HepG2 (cell line): ENCODE measurements around the gene ARL9. TPM values are rescaled to one million over a fixed set of nuclear protein-coding genes. Genes with fewer than 3 reads are reported as not detected.

Experiments
- ATAD3A ChIP-seq: sonication (generic); formaldehyde crosslinking; IDR thresholded peaks from 2 replicates; pipeline ENCODE4 v1.4.0; 2020; ENCODE audit warnings: missing genetic modification reagents
- HOXA3 ChIP-seq: sonication (generic); formaldehyde crosslinking; IDR thresholded peaks from 2 replicates; pipeline ENCODE4 v1.5.0; 2020; ENCODE audit warnings: missing genetic modification reagents
- HOXA5 ChIP-seq: sonication (generic); formaldehyde crosslinking; IDR thresholded peaks from 2 replicates; pipeline ENCODE4 v1.4.0; 2020; ENCODE audit warnings: missing genetic modification reagents
- MZF1 ChIP-seq: sonication (generic); formaldehyde crosslinking; IDR thresholded peaks from 2 replicates; pipeline ENCODE4 v1.8.1; 2023; ENCODE audit warnings: mild to moderate bottlenecking, missing genetic modification reagents, borderline replicate concordance
- PCBP1 ChIP-seq: fragments of 200-400 bp; formaldehyde crosslinking; IDR thresholded peaks from 2 replicates; pipeline ENCODE4 v1.6.1; 2017; ENCODE audit warnings: mild to moderate bottlenecking, low read depth, low read length, borderline replicate concordance
- YEATS2 ChIP-seq: sonication (generic); formaldehyde crosslinking; IDR thresholded peaks from 2 replicates; pipeline ENCODE4 v1.4.0; 2020; ENCODE audit warnings: missing genetic modification reagents, borderline replicate concordance
- ZKSCAN1 ChIP-seq: fragments of 150-350 bp; IDR thresholded peaks from 2 replicates; pipeline ENCODE4 v1.6.1; 2014; ENCODE audit warnings: low read length
- ZMYM4 ChIP-seq: sonication (generic); formaldehyde crosslinking; IDR thresholded peaks from 2 replicates; pipeline ENCODE4 v1.8.1; 2023; ENCODE audit warnings: mild to moderate bottlenecking, missing genetic modification reagents
- ZNF235 ChIP-seq: sonication (generic); formaldehyde crosslinking; IDR thresholded peaks from 2 replicates; pipeline ENCODE4 v1.8.1; 2023; ENCODE audit warnings: mild to moderate bottlenecking, missing genetic modification reagents, borderline replicate concordance
- polyA plus RNA-seq, 8 experiments: library from polyadenylated mRNA; depleted of rRNA in 3 of 8; stranded (reverse) in 7 of 8; unstranded in 1 of 8; fragments of >200 nt; fragmentation: Illumina TruSeq in 4 of 8; extraction: Trizol in 4 of 8; gene quantifications; 2 replicates each; pipeline versions ENCODE4 v1.2.1 to v1.2.3, GENCODE V29; 2011 to 2016; ENCODE audit warnings: low read depth in 4 of 8, missing spikeins in 1 of 8, mixed read lengths in 1 of 8; ENCODE audit not compliant: insufficient read depth in 1 of 8
- total RNA-seq, 5 experiments: library from RNA; depleted of rRNA; stranded (reverse); fragments of >200 nt; fragmentation: Illumina TruSeq; extraction: Trizol; gene quantifications; 2 replicates each; pipeline ENCODE4 v1.2.3, GENCODE V29; 2016; ENCODE audit warnings: low read depth in 1 of 5
- TF ChIP-seq, protein P1 (sequence below): sonication (generic); formaldehyde crosslinking; IDR thresholded peaks from 2 replicates; pipeline ENCODE4 v1.4.0; 2020; ENCODE audit warnings: missing genetic modification reagents
- TF ChIP-seq, protein P2 (sequence below), 2 experiments: sonication (generic) in 1 of 2; formaldehyde crosslinking in 1 of 2; IDR thresholded peaks; 2 replicates each; pipeline versions ENCODE4 v1.4.0 to v1.6.1; 2018 to 2020; ENCODE audit warnings: missing genetic modification reagents in 2 of 2, borderline replicate concordance in 1 of 2, low read depth in 1 of 2, mild to moderate bottlenecking in 1 of 2, missing biosample characterization in 1 of 2
- TF ChIP-seq, protein P3 (sequence below): sonication (generic); formaldehyde crosslinking; IDR thresholded peaks from 2 replicates; pipeline ENCODE4 v1.4.0; 2020; ENCODE audit warnings: missing genetic modification reagents
- TF ChIP-seq, protein P4 (sequence below): sonication (generic); formaldehyde crosslinking; IDR thresholded peaks from 2 replicates; pipeline ENCODE4 v1.4.0; 2020; ENCODE audit warnings: mild to moderate bottlenecking, missing genetic modification reagents
- TF ChIP-seq, protein P5 (sequence below), 2 experiments: sonication (generic) in 1 of 2; formaldehyde crosslinking in 1 of 2; IDR thresholded peaks; 2 replicates each; pipeline versions ENCODE4 v1.6.1 to v1.9.0; 2014 to 2022; ENCODE audit warnings: antibody characterized with exemption in 1 of 2, borderline replicate concordance in 1 of 2, inconsistent platforms in 1 of 2, low read depth in 1 of 2, missing genetic modification reagents in 1 of 2

ARL9 gene
- total and polyA plus RNA-seq, 2 of the 13 experiments (the other 11 are each of a cell fraction or from before 2014, with no cell fraction given) = not detected

DNA sequence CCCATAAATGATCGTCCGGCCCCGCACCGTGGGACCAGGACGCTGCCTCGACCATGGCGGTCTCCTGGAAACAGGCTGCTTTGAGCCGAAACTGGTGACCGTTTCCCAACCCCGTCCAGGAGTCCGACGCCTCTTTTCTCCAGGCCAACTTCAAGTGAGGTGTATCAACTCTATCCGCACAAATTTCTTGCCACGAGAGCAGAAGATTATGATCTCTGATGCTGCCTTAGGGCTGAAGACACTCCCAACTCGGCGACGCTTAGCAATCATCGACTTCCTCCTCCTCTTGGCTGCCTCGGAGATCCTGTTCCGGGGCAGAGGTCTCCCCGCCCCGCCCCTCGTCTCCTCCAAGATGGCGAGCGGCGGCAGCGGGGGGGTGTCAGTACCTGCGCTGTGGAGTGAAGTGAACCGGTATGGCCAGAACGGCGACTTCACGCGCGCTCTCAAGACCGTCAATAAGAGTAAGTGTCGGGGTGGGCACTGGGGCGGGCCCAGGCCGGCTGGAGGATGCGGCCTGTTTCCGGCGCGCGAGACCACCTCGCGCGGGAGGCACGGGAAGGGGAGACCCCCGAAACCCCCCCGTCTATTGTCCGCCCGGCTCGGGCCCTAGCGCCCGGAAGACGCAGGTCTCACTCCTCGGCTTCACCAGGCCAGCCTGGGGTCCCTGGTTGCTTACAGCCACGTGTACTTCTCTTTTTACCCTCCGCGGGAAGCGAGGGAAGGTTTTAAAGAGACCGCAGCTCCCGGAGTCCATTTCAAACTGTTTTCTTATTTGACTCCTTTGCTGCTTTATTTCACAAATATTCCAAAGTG is 38.1 kb upstream of the ARL9 start, which contains the start of gene SRP72 (continued):
- TF ChIP-seq, protein P1, sequence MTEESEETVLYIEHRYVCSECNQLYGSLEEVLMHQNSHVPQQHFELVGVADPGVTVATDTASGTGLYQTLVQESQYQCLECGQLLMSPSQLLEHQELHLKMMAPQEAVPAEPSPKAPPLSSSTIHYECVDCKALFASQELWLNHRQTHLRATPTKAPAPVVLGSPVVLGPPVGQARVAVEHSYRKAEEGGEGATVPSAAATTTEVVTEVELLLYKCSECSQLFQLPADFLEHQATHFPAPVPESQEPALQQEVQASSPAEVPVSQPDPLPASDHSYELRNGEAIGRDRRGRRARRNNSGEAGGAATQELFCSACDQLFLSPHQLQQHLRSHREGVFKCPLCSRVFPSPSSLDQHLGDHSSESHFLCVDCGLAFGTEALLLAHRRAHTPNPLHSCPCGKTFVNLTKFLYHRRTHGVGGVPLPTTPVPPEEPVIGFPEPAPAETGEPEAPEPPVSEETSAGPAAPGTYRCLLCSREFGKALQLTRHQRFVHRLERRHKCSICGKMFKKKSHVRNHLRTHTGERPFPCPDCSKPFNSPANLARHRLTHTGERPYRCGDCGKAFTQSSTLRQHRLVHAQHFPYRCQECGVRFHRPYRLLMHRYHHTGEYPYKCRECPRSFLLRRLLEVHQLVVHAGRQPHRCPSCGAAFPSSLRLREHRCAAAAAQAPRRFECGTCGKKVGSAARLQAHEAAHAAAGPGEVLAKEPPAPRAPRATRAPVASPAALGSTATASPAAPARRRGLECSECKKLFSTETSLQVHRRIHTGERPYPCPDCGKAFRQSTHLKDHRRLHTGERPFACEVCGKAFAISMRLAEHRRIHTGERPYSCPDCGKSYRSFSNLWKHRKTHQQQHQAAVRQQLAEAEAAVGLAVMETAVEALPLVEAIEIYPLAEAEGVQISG (CRISPR knock-in tag) = peak; percentile 83
- TF ChIP-seq ZNF235 (CRISPR knock-in tag) = 0 out of 2 replicates have a peak, but pooled peaks have one; percentile 29
- peak; percentile 75; the same call in 1 of the 2 replicates for TF ChIP-seq YEATS2
- no peak for TF ChIP-seq ZKSCAN1
- TF ChIP-seq, protein P2, sequence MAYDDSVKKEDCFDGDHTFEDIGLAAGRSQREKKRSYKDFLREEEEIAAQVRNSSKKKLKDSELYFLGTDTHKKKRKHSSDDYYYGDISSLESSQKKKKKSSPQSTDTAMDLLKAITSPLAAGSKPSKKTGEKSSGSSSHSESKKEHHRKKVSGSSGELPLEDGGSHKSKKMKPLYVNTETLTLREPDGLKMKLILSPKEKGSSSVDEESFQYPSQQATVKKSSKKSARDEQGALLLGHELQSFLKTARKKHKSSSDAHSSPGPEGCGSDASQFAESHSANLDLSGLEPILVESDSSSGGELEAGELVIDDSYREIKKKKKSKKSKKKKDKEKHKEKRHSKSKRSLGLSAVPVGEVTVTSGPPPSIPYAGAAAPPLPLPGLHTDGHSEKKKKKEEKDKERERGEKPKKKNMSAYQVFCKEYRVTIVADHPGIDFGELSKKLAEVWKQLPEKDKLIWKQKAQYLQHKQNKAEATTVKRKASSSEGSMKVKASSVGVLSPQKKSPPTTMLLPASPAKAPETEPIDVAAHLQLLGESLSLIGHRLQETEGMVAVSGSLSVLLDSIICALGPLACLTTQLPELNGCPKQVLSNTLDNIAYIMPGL (CRISPR knock-in tag; IDR thresholded peaks at IDR 0.05; ENCODE audit: borderline replicate concordance in 1 of 2, low read depth in 1 of 2) = peak; percentile 52 to 82; a peak in 2 of 4 replicates
- TF ChIP-seq ZMYM4 (CRISPR knock-in tag) = no peak
- peak; percentile 84 for TF ChIP-seq HOXA3 (CRISPR knock-in tag)
- TF ChIP-seq, protein P3, sequence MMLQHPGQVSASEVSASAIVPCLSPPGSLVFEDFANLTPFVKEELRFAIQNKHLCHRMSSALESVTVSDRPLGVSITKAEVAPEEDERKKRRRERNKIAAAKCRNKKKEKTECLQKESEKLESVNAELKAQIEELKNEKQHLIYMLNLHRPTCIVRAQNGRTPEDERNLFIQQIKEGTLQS = peak; percentile 46; the same call in 1 of the 2 replicates
- TF ChIP-seq, protein P4, sequence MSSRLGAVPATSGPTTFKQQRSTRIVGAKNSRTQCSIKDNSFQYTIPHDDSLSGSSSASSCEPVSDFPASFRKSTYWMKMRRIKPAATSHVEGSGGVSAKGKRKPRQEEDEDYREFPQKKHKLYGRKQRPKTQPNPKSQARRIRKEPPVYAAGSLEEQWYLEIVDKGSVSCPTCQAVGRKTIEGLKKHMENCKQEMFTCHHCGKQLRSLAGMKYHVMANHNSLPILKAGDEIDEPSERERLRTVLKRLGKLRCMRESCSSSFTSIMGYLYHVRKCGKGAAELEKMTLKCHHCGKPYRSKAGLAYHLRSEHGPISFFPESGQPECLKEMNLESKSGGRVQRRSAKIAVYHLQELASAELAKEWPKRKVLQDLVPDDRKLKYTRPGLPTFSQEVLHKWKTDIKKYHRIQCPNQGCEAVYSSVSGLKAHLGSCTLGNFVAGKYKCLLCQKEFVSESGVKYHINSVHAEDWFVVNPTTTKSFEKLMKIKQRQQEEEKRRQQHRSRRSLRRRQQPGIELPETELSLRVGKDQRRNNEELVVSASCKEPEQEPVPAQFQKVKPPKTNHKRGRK (CRISPR knock-in tag) = peak; percentile 60; the same call in 1 of the 2 replicates
- TF ChIP-seq HOXA5 (CRISPR knock-in tag) = no peak
- TF ChIP-seq ATAD3A (CRISPR knock-in tag) = no peak
- TF ChIP-seq MZF1 = no peak
- no peak for TF ChIP-seq PCBP1
- TF ChIP-seq, protein P5, sequence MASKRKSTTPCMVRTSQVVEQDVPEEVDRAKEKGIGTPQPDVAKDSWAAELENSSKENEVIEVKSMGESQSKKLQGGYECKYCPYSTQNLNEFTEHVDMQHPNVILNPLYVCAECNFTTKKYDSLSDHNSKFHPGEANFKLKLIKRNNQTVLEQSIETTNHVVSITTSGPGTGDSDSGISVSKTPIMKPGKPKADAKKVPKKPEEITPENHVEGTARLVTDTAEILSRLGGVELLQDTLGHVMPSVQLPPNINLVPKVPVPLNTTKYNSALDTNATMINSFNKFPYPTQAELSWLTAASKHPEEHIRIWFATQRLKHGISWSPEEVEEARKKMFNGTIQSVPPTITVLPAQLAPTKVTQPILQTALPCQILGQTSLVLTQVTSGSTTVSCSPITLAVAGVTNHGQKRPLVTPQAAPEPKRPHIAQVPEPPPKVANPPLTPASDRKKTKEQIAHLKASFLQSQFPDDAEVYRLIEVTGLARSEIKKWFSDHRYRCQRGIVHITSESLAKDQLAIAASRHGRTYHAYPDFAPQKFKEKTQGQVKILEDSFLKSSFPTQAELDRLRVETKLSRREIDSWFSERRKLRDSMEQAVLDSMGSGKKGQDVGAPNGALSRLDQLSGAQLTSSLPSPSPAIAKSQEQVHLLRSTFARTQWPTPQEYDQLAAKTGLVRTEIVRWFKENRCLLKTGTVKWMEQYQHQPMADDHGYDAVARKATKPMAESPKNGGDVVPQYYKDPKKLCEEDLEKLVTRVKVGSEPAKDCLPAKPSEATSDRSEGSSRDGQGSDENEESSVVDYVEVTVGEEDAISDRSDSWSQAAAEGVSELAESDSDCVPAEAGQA (IDR thresholded peaks at IDR 0.05; ENCODE audit: low read depth) = 0 out of 2 replicates have a peak, but pooled peaks have one; percentile 45
- TF ChIP-seq, protein P5 (CRISPR knock-in tag; IDR thresholded peaks at IDR 0.05; ENCODE audit: borderline replicate concordance) = no peak
